ENCODE results near the gene SLC41A2.
"Not testable (repeated sequence)": the region's sequence is repeated elsewhere in the genome, so short reads cannot be mapped to it uniquely, and the experiment has no call there.

Gene SLC41A2, protein sequence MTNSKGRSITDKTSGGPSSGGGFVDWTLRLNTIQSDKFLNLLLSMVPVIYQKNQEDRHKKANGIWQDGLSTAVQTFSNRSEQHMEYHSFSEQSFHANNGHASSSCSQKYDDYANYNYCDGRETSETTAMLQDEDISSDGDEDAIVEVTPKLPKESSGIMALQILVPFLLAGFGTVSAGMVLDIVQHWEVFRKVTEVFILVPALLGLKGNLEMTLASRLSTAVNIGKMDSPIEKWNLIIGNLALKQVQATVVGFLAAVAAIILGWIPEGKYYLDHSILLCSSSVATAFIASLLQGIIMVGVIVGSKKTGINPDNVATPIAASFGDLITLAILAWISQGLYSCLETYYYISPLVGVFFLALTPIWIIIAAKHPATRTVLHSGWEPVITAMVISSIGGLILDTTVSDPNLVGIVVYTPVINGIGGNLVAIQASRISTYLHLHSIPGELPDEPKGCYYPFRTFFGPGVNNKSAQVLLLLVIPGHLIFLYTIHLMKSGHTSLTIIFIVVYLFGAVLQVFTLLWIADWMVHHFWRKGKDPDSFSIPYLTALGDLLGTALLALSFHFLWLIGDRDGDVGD

DNA sequence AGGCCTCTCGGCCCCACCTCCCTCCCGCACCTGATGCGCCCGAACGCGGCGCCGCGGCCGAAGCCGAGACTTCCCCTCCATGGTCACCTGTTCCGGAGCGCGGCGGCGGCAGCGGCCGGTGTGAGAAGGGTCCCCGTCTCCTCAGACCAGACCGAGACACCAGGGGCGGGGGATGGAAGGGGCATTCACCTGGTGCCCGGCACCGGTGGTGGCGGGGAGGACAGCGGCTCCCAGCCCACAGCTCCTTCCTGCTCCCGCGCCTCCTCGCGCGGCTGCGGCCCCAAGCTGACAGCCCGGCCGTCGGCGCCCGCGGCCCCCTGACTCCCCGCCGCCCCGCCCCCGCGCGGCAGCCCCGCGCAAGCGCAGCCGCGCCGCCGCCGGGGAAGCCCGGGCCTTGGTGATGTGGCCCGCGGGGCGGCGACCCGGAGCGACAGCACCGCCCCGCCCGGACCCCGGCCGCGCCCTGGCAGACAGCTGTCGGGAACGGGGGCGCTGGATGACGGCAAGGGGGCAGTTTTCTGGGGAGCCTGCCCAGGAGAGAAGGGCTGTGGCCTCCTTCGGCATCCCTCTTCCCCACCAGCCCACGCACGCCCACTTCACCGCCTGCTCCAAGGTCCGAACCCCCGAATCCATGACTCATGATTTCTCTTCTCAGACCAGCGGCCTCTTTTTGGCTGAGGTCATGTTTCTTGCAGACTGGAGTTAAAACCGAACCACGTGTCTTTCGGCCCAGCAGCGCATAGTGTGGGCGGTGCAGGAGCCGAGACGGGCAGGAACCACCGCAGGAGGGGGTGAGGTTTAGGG is at the start of gene SLC41A2:
Gene SLC41A2, minus strand, starts transcription at position 290 of the 804 bp plus-strand sequence. CDS start 29,763 bp downstream, outside the sequence.
- DNase-seq: peak; percentile 81

DNA sequence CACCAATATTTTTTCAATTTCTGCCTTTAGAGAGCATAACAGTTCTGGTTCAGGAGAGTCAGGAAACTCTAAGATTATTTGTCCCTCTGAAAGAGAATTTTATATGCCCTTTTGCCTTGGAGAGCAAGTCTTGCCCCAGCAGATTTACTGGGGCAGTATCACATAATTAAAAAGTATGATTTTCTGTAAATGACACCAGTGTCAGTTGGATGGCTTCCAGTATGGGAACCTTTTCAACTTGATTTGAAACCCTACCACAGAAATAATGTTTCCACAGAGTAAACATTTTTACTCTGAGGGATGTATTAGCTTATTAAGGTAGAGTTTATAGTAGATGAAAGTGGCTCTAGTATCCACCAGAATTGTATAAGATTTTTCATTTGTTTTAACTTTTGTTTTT is 43.4 kb upstream of the SLC41A2 start:
- DNase-seq: no peak

DNA sequence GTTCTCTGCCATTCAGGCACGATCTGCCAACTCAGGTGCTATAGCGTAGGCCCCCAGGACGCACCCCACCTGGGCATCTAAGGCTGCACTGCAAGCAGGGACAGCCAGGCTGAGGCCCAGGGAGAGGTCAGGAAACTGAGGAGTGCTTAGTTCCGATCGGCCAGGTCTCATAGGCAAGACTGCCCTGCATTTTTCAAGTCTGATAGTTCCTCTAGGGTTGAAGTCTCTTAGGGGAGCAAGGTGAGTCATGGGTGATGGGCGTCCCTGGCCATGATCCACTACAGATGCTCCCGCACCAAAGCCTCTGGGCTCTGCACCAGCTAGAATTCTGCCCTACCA is 41.2 kb upstream of the SLC41A2 start:
- no peak for DNase-seq

DNA sequence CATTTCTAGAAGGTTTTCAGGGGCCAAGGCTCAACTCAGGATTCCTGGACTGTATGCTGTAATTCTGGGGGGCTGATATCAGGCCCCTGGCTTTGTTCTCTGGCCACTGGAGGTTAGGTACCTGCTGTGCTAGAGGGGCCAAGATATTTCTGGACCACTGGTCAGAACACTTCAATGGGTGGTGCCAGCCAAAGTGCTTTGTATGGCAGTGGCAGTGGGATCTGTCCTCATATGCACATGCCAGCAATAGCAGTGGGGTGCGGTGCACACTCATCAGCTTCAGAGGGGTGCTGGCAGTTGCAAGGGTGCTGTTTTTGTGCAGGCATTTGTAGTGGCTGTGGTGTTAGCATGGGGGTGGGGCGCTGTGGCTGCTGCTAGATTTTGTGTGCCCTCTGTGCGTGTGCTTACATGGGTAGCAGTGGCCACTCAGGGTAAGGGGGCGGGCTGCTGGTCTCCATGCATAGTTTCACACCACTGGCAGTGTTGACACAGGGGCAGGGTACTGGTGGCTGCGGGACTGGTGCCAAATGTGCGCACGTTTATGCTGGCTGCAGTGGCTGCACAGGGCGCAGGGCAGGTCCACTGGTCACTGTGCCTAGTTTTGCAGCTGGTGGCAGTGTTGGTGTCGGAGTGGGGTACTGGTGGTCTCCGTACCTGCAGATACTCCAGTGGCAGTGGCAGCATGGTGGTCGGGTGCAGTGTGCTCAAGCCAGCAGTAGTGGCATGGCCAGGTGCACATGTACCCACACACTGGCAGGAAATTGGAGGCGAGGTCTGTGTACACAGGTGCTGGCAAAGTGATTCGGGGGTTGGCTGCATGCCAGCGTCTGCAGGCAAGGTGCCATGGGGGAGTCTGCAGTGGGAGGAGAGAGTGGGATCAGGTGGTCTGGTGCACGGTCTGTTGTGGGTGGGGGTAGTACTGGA is 40.6 kb upstream of the SLC41A2 start:
- DNase-seq: peak; percentile 94

DNA sequence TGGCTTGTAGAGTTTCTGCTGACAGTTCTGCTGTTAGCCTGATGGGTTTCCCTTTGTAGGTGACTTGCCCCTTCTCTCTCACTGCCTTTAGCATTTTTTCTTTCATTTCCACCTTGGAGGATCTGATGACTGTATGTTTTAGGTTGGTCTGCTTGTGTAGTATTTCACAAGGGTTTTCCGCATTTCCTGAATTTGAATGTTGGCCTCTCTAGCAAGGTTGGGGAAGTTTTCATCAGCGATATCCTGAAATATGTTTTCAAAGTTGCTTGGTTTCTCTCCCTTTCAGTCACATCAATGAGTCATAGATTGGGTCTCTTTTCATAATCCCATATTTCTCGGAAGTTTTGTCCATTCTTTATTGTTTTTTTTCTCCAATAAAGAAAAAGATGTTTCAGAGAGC is 39.5 kb upstream of the SLC41A2 start:
- DNase-seq: no peak

DNA sequence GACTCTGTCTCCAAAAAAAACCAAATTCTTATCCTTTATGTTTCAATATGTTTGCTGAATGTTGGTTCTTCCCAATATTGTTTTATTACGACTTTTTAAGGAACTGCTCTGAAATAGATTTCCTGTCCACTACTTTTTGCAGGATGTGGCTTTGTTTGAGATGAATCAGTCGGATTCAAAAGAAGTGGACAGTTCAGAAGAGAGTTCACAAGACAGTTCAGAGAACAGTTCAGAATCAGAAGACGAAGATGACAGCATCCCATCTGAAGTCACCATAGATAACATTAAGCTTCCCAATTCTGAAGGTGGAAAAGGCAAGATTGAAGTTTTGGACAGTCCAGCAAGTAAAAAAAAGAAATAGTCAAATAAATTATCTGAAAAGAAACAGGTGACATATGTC is 36.2 kb upstream of the SLC41A2 start:
- DNase-seq: no peak

DNA sequence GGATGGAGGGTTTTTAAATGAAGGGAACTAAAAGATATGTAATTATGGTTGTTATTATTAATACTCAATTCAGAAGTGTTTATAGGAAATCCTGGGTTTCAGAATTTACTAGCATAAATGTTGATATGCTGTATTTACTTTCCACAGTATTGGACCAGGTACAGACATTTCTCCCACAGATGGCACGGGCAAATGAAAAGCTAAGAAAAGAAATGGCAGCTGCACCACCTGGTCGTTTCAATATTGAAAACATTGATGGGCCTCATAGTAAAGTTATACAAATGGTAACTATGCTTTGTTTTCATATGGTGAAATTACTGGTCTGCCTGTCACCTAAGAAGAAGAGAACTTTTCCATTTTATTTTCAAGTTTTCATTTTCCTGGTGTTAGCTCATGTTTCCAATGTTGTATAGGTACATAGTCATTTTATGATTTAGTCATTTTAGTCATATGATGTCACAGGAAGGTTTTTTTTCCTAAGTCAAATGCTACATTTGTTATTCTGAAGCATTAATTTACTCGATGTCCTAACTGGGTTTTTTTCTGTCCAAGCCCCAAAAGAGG is 33.6 kb upstream of the SLC41A2 start:
- DNase-seq: no peak

DNA sequence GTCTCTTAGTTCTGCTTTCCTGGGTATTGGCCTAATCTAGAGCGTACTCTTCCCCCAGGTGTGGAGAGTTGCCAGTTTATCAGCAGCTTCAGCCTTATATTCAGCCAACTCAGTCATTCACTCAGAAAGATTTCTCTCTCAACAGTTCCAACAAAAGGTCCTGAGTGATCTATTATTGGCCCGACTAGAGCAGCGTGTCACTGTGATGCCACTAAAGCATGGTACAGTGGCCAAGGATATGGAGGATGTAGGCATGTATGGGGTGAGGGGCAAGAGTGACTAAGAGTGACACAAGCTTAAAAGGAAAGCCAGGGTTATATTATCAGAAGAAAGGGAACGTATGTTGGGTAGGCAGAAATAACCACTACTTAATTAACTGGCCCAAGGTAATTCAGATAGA is 32.9 kb upstream of the SLC41A2 start:
- no peak for DNase-seq

DNA sequence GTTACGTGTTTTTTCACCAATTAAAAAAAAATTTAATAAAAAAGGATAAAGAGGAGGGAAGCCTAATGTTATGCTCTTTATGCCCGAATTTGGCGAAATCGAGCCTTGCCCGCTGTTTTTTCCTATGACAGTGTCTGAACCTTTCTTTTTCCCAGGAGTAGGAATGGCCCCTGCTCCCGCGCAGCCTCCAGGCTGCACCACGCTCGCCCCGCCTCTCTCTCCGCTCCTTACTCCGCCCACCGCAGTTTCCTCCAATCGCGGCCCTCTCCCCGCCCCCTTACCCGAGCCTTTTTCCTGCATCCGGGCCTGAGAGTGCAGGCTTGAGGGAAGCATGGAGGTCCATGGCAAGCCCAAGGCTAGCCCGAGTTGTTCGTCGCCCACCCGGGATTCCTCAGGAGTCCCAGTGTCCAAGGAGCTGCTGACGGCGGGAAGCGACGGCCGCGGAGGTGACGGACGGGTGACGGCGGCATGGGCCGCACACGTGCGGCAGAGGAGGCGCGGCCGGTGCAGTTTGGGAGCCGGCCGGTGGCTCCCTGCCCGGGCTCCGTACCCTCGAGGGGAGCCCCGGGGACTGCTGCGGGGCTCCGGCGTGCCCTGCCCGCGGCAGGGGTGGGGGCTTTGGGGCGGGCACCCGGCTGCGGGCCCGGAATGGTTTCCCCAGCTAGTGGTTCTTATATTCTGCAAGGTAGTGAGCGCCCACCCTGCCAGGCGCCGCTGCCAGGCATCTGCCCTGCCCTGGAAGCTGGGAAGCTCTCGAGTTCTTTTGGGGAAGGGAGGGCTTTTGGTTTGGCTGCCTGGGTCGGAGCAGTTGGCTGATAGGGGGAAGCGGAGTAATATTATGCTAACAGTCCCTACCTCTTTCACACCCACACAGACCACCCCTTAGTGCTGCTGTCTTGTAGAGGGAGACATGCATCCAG is 28.2 kb upstream of the SLC41A2 start, which contains the start of gene NOPCHAP1:
Gene NOPCHAP1, plus strand, starts transcription at position 295 of the 920 bp plus-strand sequence. Its CDS starts 37 bp downstream, at position 332.
- peak; percentile 94 for DNase-seq

DNA sequence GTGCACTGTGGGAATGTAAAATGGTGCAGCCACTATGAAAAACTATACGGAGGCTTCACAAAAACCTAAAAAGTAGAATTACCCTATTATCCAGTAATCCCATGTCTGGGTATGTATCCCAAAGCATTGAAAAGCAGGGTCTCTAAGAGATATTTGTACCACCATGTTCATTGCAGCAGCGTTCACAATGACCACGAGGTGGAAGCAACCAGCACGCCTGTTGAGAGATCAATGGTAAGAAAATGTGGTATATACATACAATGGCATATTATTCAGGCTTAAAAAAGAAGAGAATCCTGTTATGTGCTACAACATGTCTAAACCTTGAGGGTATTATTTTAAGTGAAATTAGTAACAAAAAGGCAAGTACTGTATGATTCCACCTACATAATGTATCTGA is 27.1 kb upstream of the SLC41A2 start:
- no peak for DNase-seq

DNA sequence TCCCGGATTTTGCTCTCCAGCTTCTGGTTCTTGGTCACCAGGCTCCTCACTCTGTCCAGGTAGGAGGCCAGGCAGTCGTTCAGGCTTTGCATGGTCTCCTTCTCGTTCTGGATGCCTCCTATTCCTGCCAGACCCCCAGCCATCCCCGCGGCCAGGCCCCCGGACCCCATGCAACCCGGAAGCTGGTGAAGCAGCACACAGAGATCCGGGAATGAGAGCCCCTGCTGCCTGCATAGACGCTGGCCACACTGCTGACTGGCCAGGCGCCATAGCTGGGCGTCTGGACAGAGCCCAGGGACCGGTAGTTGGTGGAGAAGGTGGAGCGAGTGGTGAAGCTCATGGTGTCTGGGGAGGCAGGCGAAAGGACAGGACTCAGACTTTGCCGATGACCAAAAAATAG is 19.6 kb upstream of the SLC41A2 start:
- not testable (repeated sequence) for DNase-seq

DNA sequence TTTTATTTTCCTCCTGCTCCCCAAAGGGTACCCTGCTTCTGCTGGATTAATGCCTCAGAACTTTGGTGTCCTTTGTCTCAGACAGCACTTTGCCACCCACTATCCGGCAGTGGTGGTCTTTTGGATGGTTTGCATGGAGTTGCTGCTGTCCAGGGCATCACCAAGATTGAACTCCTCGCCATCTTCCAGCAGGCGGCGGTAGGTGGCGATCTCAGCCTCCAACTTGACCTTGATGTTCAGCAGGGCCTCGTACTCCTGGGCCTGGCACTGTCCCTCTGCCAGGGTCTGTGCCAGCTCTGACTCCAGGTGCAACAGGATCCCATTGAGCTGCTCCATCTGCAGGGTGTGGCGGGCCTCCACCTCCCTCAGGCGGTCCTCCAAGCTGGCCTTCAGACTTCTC is 18.6 kb upstream of the SLC41A2 start:
- DNase-seq: no peak

DNA sequence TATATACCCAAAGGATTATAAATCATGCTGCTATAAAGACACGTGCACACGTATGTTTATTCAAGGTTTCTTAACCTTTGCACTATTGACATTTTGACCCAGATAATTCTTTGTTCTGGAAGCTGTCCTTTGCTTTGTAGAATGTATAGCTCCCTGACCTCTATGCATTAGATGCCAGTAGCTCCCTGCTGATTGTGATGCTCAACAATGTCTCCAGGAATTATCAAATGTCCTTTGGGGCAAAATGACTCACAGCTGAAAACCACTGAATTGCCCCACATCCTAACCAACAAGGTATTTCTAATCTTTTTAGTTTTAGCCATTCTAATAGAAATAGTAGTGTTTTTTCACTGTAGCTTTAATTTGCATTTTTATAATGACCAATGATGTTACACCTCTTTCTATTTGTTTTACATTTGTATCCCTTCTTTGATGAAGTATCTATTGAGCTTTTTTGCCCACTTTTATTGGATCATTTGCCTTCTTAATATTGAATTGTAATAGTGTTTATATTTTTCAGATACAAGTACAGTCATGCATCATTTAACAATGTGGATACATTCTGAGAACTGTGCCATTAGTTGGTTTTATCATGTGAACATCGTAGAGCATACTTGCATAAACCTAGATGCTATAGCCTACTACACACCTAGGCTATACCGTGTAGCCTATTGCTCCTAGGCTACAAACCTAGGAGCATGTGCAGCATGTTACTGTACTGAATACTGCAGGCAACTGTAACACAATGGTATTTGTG is 17.7 kb upstream of the SLC41A2 start:
- no peak for DNase-seq

DNA sequence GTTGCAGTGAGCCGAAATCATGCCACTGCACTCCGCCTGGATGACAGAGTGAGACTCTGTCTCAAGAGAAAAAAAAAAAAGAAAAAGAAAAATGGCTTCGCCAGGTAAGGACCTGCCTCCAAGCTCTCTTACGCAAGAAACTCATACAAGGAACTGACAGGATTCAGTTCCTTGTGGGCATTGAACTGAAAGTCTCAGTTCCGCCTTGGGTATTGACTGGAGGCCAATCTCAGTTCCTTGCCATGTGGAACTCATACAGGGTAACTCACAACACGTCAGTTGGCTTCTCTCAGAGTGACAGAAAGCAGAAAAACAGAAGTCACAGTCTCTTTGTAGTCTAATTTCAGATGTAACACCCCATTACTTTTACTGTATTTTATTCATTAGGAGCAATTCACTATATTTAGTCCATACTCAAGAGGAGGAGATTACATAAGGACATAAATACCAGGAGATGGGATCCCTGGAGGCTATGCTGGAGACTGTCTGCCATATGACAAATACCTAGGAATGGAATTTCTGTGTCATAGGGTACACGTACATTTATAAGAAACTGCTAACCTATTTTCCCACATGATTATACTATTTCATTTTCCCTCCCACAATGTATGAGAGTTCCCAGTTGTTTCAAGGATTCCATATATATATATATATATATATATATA is 16.7 kb upstream of the SLC41A2 start:
- DNase-seq: no peak

DNA sequence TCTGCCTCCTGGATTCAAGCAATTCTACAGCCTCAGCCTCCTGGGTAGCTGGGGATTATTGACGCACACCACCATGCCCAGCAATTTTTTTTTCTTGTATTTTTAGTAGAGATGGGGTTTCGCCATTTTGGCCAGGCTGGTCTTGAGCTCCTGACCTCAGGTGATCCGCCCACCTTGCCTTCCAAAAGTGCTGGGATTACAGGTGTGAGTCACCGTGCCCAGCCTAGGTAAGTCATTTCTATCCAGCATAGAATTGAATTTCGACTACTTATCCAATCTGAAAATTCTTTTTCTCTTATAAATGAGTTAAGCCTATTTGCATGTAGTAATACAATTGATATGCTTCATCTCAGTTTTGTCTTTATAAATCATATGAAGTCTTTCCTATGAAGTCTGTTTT is 15.2 kb upstream of the SLC41A2 start:
- no peak for DNase-seq

DNA sequence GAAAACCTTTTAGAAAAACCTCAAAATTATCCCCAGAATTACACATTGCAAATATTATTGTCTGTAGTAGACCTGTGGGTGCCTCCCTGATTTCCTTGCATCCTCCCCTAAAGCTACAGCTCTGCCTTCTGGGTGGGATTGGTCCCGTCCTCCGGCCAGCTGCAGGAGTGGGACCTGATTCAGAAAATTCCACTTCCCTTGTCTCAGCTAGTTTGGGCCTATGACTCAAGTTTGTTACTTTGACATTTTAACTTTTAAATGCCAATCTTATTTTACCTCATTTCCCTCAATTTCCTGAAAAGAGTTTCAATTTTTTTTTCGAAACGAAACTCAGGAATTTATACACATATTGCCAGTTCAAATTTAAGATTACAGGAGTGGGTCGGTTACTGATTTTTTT is 13.2 kb upstream of the SLC41A2 start:
- no peak for DNase-seq

DNA sequence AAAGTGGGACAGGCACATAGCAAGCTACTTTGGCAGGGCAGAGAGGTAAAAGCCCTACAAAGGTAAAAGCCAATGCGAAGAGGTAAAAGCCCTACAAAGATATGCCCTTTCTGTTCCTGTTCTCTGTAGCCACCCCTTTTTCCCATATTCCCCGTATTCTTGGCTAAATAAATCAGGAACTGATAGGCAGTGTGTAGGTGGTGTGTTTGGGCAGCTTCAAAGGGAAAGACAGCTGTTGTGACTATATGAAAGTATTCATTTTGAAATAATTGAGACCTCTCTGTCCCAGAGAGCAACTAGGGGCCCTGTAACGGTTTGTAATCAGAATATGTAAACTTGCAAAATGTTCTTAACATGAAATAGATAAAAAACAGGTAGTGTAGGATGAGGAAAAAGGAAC is 11.3 kb upstream of the SLC41A2 start:
- DNase-seq: no peak

DNA sequence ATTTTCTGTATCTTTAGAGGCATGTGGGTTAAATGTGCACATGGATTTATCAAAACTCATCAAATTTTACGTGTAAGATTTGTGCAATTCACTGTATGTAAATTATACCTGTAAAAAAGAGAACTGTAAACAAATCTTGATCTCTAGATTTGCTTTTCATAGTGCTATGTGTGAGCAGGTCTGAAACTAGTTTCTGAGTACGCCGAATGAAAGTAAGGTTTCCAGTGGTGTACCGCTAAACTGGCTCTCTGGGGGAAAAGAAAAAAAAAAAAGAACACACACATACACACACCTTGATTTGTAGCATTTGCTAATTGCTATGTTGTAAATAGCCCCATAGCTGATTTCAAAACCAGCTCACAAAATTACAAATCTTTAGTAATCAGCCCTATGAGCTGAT is 8.6 kb upstream of the SLC41A2 start:
- no peak for DNase-seq

DNA sequence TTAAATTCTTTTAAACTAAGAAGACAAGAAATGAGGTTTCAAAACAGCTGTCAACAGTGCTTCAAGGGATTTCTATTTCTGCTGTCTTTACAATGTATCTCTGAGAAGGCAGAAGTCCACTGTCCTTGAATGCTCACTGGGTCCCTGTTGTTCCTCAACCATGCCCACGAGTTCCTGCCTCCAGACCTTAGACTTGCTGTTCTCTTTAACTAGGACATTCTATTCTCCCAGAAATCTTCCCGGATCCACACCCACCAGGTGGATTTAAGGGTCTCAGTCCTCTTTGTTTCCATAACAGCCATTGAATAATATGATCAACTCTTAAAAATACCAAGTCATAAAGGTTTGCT is 6.7 kb upstream of the SLC41A2 start:
- DNase-seq: no peak
